ENCODE results near the gene THBD.

The THBD gene

DNA sequence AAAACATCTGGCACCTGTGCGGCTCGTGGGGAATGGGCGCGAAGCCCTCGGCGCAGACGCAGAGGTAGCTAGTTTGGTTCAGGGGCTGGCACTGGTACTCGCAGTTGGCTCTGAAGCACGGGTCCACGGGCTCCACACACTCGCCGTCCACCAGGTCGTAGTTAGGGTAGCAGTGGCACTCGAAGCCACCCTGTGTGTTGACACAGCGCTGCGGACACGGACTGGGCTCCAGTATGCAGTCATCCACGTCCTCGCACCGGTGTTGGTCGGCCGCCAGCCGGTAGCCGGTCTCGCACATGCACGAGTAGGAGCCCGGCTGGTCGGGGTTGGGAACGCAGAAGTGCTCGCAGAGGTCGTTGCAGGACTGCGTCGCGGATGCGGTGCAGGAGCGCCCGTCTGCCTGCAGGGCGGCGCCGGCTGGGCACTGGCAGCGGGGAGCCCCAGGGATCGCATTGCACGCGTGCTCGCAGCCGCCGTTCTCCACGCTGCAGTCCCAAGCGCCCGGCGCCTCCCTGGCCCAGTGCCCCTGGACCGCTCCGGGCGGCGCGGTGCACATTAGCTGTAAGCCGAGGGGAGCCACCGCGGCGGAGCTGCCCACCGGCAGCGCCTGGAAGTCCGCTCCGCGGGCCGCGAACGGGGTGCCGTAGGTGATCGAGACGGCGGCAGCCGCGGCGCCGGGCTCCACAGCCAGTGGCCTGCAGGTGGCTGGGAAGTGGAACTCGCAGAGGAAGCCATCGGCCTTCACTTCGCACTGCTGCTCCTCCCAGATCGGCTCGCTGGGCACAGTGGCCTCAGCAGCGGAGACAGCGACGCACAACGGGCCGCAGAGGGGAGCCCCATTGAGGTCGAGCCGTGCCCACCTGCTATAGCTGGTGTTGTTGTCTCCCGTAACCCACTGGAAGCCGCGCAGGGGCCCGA lies 930 bp downstream of the THBD start:
- peak; percentile 38 for TF ChIP-seq CTCF (IDR thresholded peaks at IDR 0.05; ENCODE audit: low read depth, low read length)
- peak overlapping the region; percentile 44 for H3K4me3 ChIP-seq (ENCODE audit: low read depth, low read length)
- DNase-seq (ENCODE audit: low read depth, low spot score) = no peak
- in situ Hi-C loops (cut with HindIII; ENCODE audit: low sequenced_read_pairs) = no loop called here

DNA sequence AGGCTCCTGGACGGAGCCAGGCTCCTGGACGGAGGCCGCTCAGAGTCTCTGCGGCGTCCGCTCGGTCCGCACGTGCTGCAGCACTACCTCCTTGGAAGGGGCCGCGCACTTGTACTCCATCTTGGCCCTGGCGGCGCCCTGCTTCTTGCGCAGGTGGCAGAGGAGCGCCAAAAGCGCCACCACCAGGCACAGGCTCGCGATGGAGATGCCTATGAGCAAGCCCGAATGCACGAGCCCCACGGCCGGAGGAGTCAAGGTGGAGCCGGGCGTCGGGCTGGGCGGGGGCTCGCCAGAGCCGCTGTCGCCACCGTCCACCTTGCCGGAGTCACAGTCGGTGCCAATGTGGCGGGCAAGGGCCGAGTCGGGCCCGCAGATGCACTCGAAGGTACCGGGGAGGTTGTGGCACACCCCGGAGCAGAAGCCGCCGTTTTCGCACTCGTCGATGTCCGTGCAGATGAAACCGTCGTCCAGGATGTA lies 1.7 kb downstream of the THBD start:
- peak overlapping the region; percentile 44 for H3K4me3 ChIP-seq (ENCODE audit: low read depth, low read length)
- in situ Hi-C loops (cut with HindIII; ENCODE audit: low sequenced_read_pairs) = no loop called here
- TF ChIP-seq CTCF (IDR thresholded peaks at IDR 0.05; ENCODE audit: low read depth, low read length) = no peak
- no peak for DNase-seq (ENCODE audit: low read depth, low spot score)

GRCh38 chr20:23047001-23047737 lies 2.3 kb downstream of the THBD start:
- H3K4me3 ChIP-seq (ENCODE audit: low read depth, low read length) = peak overlapping the region; percentile 44
- in situ Hi-C loops (cut with HindIII; ENCODE audit: low sequenced_read_pairs) = no loop called here
- DNase-seq (ENCODE audit: low read depth, low spot score) = no peak
- no peak for TF ChIP-seq CTCF (IDR thresholded peaks at IDR 0.05; ENCODE audit: low read depth, low read length)

- no peak for DNase-seq (ENCODE audit: low read depth, low spot score)
- in situ Hi-C loops (cut with HindIII; ENCODE audit: low sequenced_read_pairs) = no loop called here
- no peak overlapping the region for H3K4me3 ChIP-seq (ENCODE audit: low read depth, low read length)
- TF ChIP-seq CTCF (IDR thresholded peaks at IDR 0.05; ENCODE audit: low read depth, low read length) = no peak
Observed at GRCh38 chr20:23046431-23046830, 3.0 kb downstream of the THBD start.

DNA sequence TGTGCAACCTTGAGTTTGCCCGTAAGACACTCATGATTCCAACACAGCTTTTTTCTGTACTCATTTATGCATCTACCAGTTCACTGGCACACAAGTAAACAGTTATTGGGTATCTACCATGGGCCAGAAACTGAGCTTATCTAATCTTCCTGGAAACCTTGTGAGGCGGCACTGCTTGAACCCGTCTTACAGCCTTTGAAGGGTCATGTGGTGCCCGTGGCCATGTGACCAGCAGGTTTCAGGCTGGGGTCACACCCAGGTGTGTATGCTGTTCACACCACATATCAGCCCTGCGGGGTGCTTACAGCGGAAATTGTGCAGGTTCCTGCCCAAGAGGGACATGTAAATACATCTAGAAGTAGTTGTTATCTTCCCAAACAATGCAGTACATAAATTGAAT lies 6.1 kb downstream of the THBD start:
- no peak for TF ChIP-seq CTCF (IDR thresholded peaks at IDR 0.05; ENCODE audit: low read depth, low read length)
- no peak overlapping the region for H3K4me3 ChIP-seq (ENCODE audit: low read depth, low read length)
- in situ Hi-C loops (cut with HindIII; ENCODE audit: low sequenced_read_pairs) = no loop called here
- DNase-seq (ENCODE audit: low read depth, low spot score) = no peak

DNA sequence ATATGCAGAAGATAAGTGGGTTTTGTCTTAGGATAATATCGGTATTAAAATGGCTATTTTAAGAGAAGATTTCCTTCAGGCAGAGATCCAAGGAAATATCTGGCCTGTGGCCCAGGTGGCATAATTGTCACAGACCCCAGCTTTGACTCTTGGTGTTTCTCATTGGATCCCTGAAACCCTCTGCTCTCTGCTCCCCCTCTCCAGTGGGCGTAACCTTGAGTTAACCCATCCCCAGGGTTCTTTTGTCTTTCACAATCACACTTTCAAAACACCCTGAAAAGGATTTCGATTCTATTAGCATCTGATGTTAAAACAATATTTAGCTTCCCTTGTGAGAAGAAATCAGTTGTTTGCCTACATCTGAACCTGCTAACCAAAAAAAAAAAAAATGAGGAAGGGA lies 7.2 kb downstream of the THBD start:
- in situ Hi-C loops (cut with HindIII; ENCODE audit: low sequenced_read_pairs) = no loop called here
- no peak overlapping the region for H3K4me3 ChIP-seq (ENCODE audit: low read depth, low read length)
- no peak for TF ChIP-seq CTCF (IDR thresholded peaks at IDR 0.05; ENCODE audit: low read depth, low read length)
- DNase-seq (ENCODE audit: low read depth, low spot score) = no peak

All from astrocyte of the spinal cord (primary cell).